ENCODE results near the gene SYPL2.

DNA sequence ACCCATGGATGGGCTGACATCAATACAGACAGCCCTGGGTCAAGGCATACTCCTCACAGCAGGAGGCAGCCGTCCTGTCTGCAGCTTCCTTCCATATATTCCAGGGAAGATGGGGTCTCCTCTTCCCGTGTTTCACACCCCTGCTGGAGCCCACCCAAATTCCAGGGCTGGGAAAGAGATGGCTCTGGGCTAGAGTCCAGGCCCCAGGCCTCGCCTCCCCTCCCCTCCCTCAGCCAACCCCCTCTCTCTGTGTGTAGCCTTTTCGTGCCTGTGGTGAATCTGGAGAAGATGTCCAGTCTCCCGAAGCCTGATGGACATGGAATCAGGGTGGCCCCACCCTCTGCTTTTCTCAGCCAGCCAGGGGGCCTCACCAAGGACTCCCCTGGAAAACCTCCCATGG is 20.9 kb downstream of the SYPL2 start:
- TF ChIP-seq, protein P1, sequence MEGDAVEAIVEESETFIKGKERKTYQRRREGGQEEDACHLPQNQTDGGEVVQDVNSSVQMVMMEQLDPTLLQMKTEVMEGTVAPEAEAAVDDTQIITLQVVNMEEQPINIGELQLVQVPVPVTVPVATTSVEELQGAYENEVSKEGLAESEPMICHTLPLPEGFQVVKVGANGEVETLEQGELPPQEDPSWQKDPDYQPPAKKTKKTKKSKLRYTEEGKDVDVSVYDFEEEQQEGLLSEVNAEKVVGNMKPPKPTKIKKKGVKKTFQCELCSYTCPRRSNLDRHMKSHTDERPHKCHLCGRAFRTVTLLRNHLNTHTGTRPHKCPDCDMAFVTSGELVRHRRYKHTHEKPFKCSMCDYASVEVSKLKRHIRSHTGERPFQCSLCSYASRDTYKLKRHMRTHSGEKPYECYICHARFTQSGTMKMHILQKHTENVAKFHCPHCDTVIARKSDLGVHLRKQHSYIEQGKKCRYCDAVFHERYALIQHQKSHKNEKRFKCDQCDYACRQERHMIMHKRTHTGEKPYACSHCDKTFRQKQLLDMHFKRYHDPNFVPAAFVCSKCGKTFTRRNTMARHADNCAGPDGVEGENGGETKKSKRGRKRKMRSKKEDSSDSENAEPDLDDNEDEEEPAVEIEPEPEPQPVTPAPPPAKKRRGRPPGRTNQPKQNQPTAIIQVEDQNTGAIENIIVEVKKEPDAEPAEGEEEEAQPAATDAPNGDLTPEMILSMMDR (IDR thresholded peaks at IDR 0.05), result no peak
- TF ChIP-seq POLR2A (IDR thresholded peaks at IDR 0.05), result no peak

Measured in ovary (tissue), 3 donors.